ACHN (cell line): ENCODE data around the gene EPX.

Experiments
- DNase-seq: peaks from one replicate; pipeline ENCODE4 v3.0.0-alpha.2; 2015
- in situ Hi-C: cut with HindIII; loops from 2 replicates; pipeline ENCODE4 v1.10.0; 2017; ENCODE audit warnings: low sequenced_read_pairs, low pct_ligation_motif_present, low pct_unique_long_range_greater_than_20kb

EPX gene

GRCh38 chr17:58183514-58183913 lies 9.0 kb upstream of the EPX start:
- in situ Hi-C loops: no loop called here
- no peak for DNase-seq

- DNase-seq: no peak
- in situ Hi-C loops: no loop called here
Measured at GRCh38 chr17:58184308-58184985, 8.1 kb upstream of the EPX start.

GRCh38 chr17:58184986-58185761 lies 7.4 kb upstream of the EPX start:
- in situ Hi-C loops: no loop called here
- DNase-seq: no peak

GRCh38 chr17:58186591-58186990 lies 5.9 kb upstream of the EPX start:
- no peak for DNase-seq

GRCh38 chr17:58187063-58187462 lies 5.5 kb upstream of the EPX start:
- DNase-seq: no peak
- in situ Hi-C loops: no loop called here

More at GRCh38 chr17:58186591-58186990, 5.9 kb upstream of the EPX start:
- in situ Hi-C loops: no loop called here

GRCh38 chr17:58187675-58188074 lies 4.9 kb upstream of the EPX start:
- no peak for DNase-seq
- in situ Hi-C loops: no loop called here

- DNase-seq: peak; percentile 89
- in situ Hi-C loops: no loop called here
Measured at GRCh38 chr17:58189436-58190146, 2.9 kb upstream of the EPX start.

- DNase-seq: no peak
- in situ Hi-C loops: no loop called here
Measured at GRCh38 chr17:58191241-58191896, 1.2 kb upstream of the EPX start.

- in situ Hi-C loops: no loop called here
Measured at GRCh38 chr17:58193641-58194255, 1.2 kb downstream of the EPX start.

GRCh38 chr17:58195518-58196123 lies 3.1 kb downstream of the EPX start:
- in situ Hi-C loops: no loop called here
- DNase-seq: no peak

More at GRCh38 chr17:58193641-58194255, 1.2 kb downstream of the EPX start:
- no peak for DNase-seq

GRCh38 chr17:58196610-58197009 lies 4.1 kb downstream of the EPX start:
- in situ Hi-C loops: no loop called here
- no peak for DNase-seq

- in situ Hi-C loops: no loop called here
- peak; percentile 74 for DNase-seq
Measured at GRCh38 chr17:58200024-58200633, 7.6 kb downstream of the EPX start.

GRCh38 chr17:58202859-58203258 lies 10.3 kb downstream of the EPX start:
- in situ Hi-C loops: no loop called here
- no peak for DNase-seq

- DNase-seq: no peak
- in situ Hi-C loops: no loop called here
Measured at GRCh38 chr17:58204796-58205195, 12.3 kb downstream of the EPX start.

- DNase-seq: no peak
Measured at GRCh38 chr17:58205936-58206335, 13.4 kb downstream of the EPX start.

GRCh38 chr17:58207451-58207850 lies 14.9 kb downstream of the EPX start:
- DNase-seq: no peak
- in situ Hi-C loops: no loop called here

More at GRCh38 chr17:58205936-58206335, 13.4 kb downstream of the EPX start:
- in situ Hi-C loops: no loop called here

- in situ Hi-C loops: no loop called here
- no peak for DNase-seq
Measured at GRCh38 chr17:58208344-58208743, 15.8 kb downstream of the EPX start.

GRCh38 chr17:58210922-58211321 lies 18.4 kb downstream of the EPX start:
- DNase-seq: no peak
- in situ Hi-C loops: no loop called here
